Panc1 (cell line): ENCODE data around the gene ALKBH2.

Source experiments
- CTCF ChIP-seq: fragments of 450-650 bp; IDR thresholded peaks from 2 replicates; pipeline ENCODE4 v1.5.1; 2017; ENCODE audit warnings: mild to moderate bottlenecking
- REST ChIP-seq, 2 experiments: IDR thresholded peaks; 2 replicates each; pipeline ENCODE4 v1.6.1; 2011 to 2012; ENCODE audit warnings: low read depth in 2 of 2, control low read depth in 1 of 2, low read length in 1 of 2, mild to moderate bottlenecking in 1 of 2, moderate library complexity in 1 of 2; ENCODE audit not compliant: insufficient read depth in 1 of 2

DNA sequence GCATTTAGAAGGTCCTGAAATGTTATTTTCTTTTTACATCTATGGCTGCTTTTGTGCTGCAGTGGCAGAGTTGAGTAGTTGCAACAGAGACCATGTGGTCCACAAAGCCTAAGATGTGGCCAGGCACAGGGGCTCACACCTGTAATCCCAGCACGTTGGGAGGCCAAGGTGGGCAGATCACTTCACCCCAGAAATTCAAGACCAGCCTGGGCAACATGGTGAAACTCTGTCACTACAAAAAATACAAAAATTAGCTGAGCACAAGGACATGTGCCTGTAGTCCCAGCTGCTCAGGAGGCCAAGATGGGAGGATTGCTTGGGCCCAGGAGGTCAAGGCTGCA, 27.4 kb downstream of the ALKBH2 start:
- no peak for TF ChIP-seq CTCF
- TF ChIP-seq REST (IDR thresholded peaks at IDR 0.05; ENCODE audit: insufficient read depth in 1 of 2, low read depth in 2 of 2, low read length in 1 of 2) = no peak
